Brain microvascular endothelial cell (primary cell): ENCODE results near the gene PRKCG.

Experiments
- DNase-seq: peaks from one replicate; pipeline ENCODE4 v3.0.0-alpha.2; 2020
- H3K27ac ChIP-seq: fragments of 250-450 bp; sonication (Bioruptor Pico); 2 replicates; pipeline ENCODE4 v1.5.1; 2020; ENCODE audit warnings: mild to moderate bottlenecking, moderate library complexity
- H3K27me3 ChIP-seq: fragments of 250-450 bp; sonication (Bioruptor Pico); replicated peaks from 2 replicates; pipeline ENCODE4 v1.5.1; 2020; ENCODE audit warnings: mild to moderate bottlenecking
- H3K36me3 ChIP-seq: fragments of 250-450 bp; sonication (Bioruptor Pico); replicated peaks from 2 replicates; pipeline ENCODE4 v1.5.1; 2020; ENCODE audit warnings: mild to moderate bottlenecking
- H3K4me3 ChIP-seq: 2 replicates; pipeline ENCODE4 v1.5.1; 2011; ENCODE audit warnings: low read depth, mild to moderate bottlenecking, control low read depth, low read length, moderate library complexity
- CTCF ChIP-seq: IDR thresholded peaks from 2 replicates; pipeline ENCODE4 v1.5.1; 2011; ENCODE audit warnings: low read depth, mild to moderate bottlenecking, moderate library complexity, low read length, control low read depth, inconsistent platforms; ENCODE audit errors: missing control alignments
- in situ Hi-C: cut with HindIII; loops from 2 replicates; pipeline ENCODE4 v1.10.0; 2017; ENCODE audit warnings: low sequenced_read_pairs, low pct_ligation_motif_present

PRKCG gene

GRCh38 chr19:53909471-53910169 is 27.6 kb downstream of the PRKCG start:
- no peak for DNase-seq
- H3K4me3 ChIP-seq: peak overlapping the region; percentile 50
- H3K27ac ChIP-seq: no peak overlapping the region
- peaks cover 29% of the 10 kb centered on the region for H3K27me3 ChIP-seq
- in situ Hi-C loops: no loop called here
- TF ChIP-seq CTCF: no peak
- H3K36me3 ChIP-seq: no peaks in the 10 kb centered on the region

- in situ Hi-C loops: no loop called here
- no peak for TF ChIP-seq CTCF
Measured at GRCh38 chr19:53910170-53910518, 28.1 kb downstream of the PRKCG start.

GRCh38 chr19:53912653-53913052 is 30.7 kb downstream of the PRKCG start:
- Histone ChIP-seq H3K4me3 (no peak overlapping the region), H3K36me3 (no peaks in the 10 kb centered on the region), H3K27ac (no peak overlapping the region), H3K27me3 (peaks cover 25% of the 10 kb centered on the region)
- in situ Hi-C loops: no loop called here
- no peak for DNase-seq
- peak; percentile 40 for TF ChIP-seq CTCF

More at GRCh38 chr19:53910170-53910518, 28.1 kb downstream of the PRKCG start:
- Histone ChIP-seq H3K27me3 (peaks cover 29% of the 10 kb centered on the region), H3K27ac (no peak overlapping the region), H3K4me3 (peak overlapping the region; percentile 50), H3K36me3 (no peaks in the 10 kb centered on the region)
- no peak for DNase-seq

- Histone ChIP-seq H3K27ac (no peak overlapping the region), H3K4me3 (no peak overlapping the region), H3K36me3 (no peaks in the 10 kb centered on the region), H3K27me3 (peaks cover 7% of the 10 kb centered on the region)
- in situ Hi-C loops: no loop called here
- no peak for DNase-seq
- TF ChIP-seq CTCF: no peak
Measured at GRCh38 chr19:53915000-53915399, 33.0 kb downstream of the PRKCG start.

GRCh38 chr19:53916004-53916403 is 34.0 kb downstream of the PRKCG start:
- no peak for DNase-seq
- in situ Hi-C loops: no loop called here
- no peak overlapping the region for H3K4me3 ChIP-seq
- no peaks in the 10 kb centered on the region for H3K27me3 ChIP-seq
- TF ChIP-seq CTCF: no peak
- no peak overlapping the region for H3K27ac ChIP-seq
- H3K36me3 ChIP-seq: no peaks in the 10 kb centered on the region

- Histone ChIP-seq H3K36me3 (no peaks in the 10 kb centered on the region), H3K4me3 (no peak overlapping the region), H3K27me3 (no peaks in the 10 kb centered on the region), H3K27ac (no peak overlapping the region)
- no peak for TF ChIP-seq CTCF
- no peak for DNase-seq
- in situ Hi-C loops: no loop called here
Measured at GRCh38 chr19:53917356-53917755, 35.4 kb downstream of the PRKCG start.
